Measurements from ENCODE around the gene OR56A3.

OR56A3 gene

GRCh38 chr11:5928271-5928670, 13.8 kb upstream of the OR56A3 start:
- no peak overlapping the region for H3K4me3 ChIP-seq (ENCODE audit: low read depth, low read length)
- DNase-seq (ENCODE audit: low read depth), result no peak
- no peak for TF ChIP-seq CTCF (conservative IDR thresholded peaks at IDR 0.05; ENCODE audit: low read depth, low read length)

- DNase-seq (ENCODE audit: low read depth), result no peak
- H3K4me3 ChIP-seq (ENCODE audit: low read depth, low read length), result no peak overlapping the region
- no peak for TF ChIP-seq CTCF (conservative IDR thresholded peaks at IDR 0.05; ENCODE audit: low read depth, low read length)
Observed at GRCh38 chr11:5928811-5929210, 13.2 kb upstream of the OR56A3 start.

GRCh38 chr11:5929571-5930368, 12.3 kb upstream of the OR56A3 start:
- DNase-seq (ENCODE audit: low read depth), result no peak
- TF ChIP-seq CTCF (conservative IDR thresholded peaks at IDR 0.05; ENCODE audit: low read depth, low read length), result no peak
- H3K4me3 ChIP-seq (ENCODE audit: low read depth, low read length), result no peak overlapping the region

GRCh38 chr11:5930614-5931013, 11.4 kb upstream of the OR56A3 start:
- no peak for DNase-seq (ENCODE audit: low read depth)
- no peak overlapping the region for H3K4me3 ChIP-seq (ENCODE audit: low read depth, low read length)
- TF ChIP-seq CTCF (conservative IDR thresholded peaks at IDR 0.05; ENCODE audit: low read depth, low read length), result no peak

- no peak for DNase-seq (ENCODE audit: low read depth)
- H3K4me3 ChIP-seq (ENCODE audit: low read depth, low read length), result no peak overlapping the region
- no peak for TF ChIP-seq CTCF (conservative IDR thresholded peaks at IDR 0.05; ENCODE audit: low read depth, low read length)
Observed at GRCh38 chr11:5931061-5931460, 11.0 kb upstream of the OR56A3 start.

GRCh38 chr11:5932671-5933070, 9.4 kb upstream of the OR56A3 start:
- TF ChIP-seq CTCF (conservative IDR thresholded peaks at IDR 0.05; ENCODE audit: low read depth, low read length), result no peak
- no peak for DNase-seq (ENCODE audit: low read depth)

GRCh38 chr11:5933116-5933515, 8.9 kb upstream of the OR56A3 start:
- DNase-seq (ENCODE audit: low read depth), result no peak
- H3K4me3 ChIP-seq (ENCODE audit: low read depth, low read length), result no peak overlapping the region
- no peak for TF ChIP-seq CTCF (conservative IDR thresholded peaks at IDR 0.05; ENCODE audit: low read depth, low read length)

More at GRCh38 chr11:5932671-5933070, 9.4 kb upstream of the OR56A3 start:
- no peak overlapping the region for H3K4me3 ChIP-seq (ENCODE audit: low read depth, low read length)
